ENCODE measurements around the gene ABCC8. TPM values are rescaled to one million over a fixed set of nuclear protein-coding genes. Genes with fewer than 3 reads are reported as not detected.

The ABCC8 gene
- total and polyA plus RNA-seq, 2 of the 8 experiments (the other 6 are each of a cell fraction or from before 2014, with no cell fraction given) = 3.7 to 4.9 TPM

- TF ChIP-seq RBBP5 (IDR thresholded peaks at IDR 0.05; ENCODE audit: borderline replicate concordance, low read depth, low read length) (no peak), SP2 (IDR thresholded peaks at IDR 0.05; ENCODE audit: low read length) (no peak), ATF2 (IDR thresholded peaks at IDR 0.05; ENCODE audit: low read length) (no peak), CEBPB (IDR thresholded peaks at IDR 0.05; ENCODE audit: low read depth, low read length) (no peak), CBX5 (IDR thresholded peaks at IDR 0.05; ENCODE audit: low read depth, low read length) (no peak), SIRT6 (IDR thresholded peaks at IDR 0.05; ENCODE audit: low read length) (no peak), SAP30 (IDR thresholded peaks at IDR 0.05; ENCODE audit: insufficient read depth, insufficient replicate concordance, low read length) (no peak), CHD2 (IDR thresholded peaks at IDR 0.05; ENCODE audit: low read length) (peak; percentile 57; the same call in 1 of the 2 replicates), TEAD4 (IDR thresholded peaks at IDR 0.05; ENCODE audit: low read depth, low read length) (no peak), TAF7 (optimal IDR thresholded peaks at IDR 0.05; ENCODE audit: borderline replicate concordance, low read depth, low read length) (no peak), KDM5A (IDR thresholded peaks at IDR 0.05; ENCODE audit: low read length) (no peak), CHD1 (IDR thresholded peaks at IDR 0.05; ENCODE audit: low read depth, low read length) (no peak), MAFK (IDR thresholded peaks at IDR 0.05; ENCODE audit: low read depth, low read length) (no peak), RNF2 (IDR thresholded peaks at IDR 0.05; ENCODE audit: borderline replicate concordance, low read depth, low read length, missing control alignments, poor library complexity, severe bottlenecking) (no peak), BRCA1 (IDR thresholded peaks at IDR 0.05; ENCODE audit: low read depth, low read length) (no peak), USF2 (IDR thresholded peaks at IDR 0.05; ENCODE audit: low read length) (no peak), TCF12 (IDR thresholded peaks at IDR 0.05; ENCODE audit: low read depth, low read length) (peak; percentile 31; the same call in 1 of the 2 replicates), NRF1 (IDR thresholded peaks at IDR 0.05; ENCODE audit: low read depth, low read length) (no peak), NANOG (IDR thresholded peaks at IDR 0.05; ENCODE audit: insufficient read depth, low read depth, low read length, poor library complexity, severe bottlenecking) (no peak), TAF1 (IDR thresholded peaks at IDR 0.05; ENCODE audit: low read depth, low read length) (no peak), BCL11A (IDR thresholded peaks at IDR 0.05; ENCODE audit: low read depth in 2 of 2, low read length in 2 of 2) (no peak), JUND (IDR thresholded peaks at IDR 0.05; ENCODE audit: low read length) (no peak)
Measured at GRCh38 chr11:17389211-17389956, 87.3 kb downstream of the ABCC8 start (continued).
